Subcutaneous adipose tissue (tissue), 4 donors: Measurements from ENCODE around the gene NKD2. TPM values are rescaled to one million over a fixed set of nuclear protein-coding genes. Genes with fewer than 3 reads are reported as not detected.

Experiments
- total RNA-seq, 4 donors: library from RNA; depleted of rRNA; stranded (reverse); fragments of >200 nt; gene quantifications; one replicate each; pipeline ENCODE4 v1.1.0, GENCODE V29; 2016
- TF ChIP-seq, protein P1 (sequence below): fragments of 450-650 bp; IDR thresholded peaks from one replicate; pipeline ENCODE4 v1.5.1; 2016; ENCODE audit warnings: low read depth, mild to moderate bottlenecking, control low read depth, antibody characterized with exemption, moderate library complexity

NKD2 gene
- total RNA-seq, 4 donors from 2014 or later: 1.1 TPM; not detected in 3

- TF ChIP-seq, protein P1, sequence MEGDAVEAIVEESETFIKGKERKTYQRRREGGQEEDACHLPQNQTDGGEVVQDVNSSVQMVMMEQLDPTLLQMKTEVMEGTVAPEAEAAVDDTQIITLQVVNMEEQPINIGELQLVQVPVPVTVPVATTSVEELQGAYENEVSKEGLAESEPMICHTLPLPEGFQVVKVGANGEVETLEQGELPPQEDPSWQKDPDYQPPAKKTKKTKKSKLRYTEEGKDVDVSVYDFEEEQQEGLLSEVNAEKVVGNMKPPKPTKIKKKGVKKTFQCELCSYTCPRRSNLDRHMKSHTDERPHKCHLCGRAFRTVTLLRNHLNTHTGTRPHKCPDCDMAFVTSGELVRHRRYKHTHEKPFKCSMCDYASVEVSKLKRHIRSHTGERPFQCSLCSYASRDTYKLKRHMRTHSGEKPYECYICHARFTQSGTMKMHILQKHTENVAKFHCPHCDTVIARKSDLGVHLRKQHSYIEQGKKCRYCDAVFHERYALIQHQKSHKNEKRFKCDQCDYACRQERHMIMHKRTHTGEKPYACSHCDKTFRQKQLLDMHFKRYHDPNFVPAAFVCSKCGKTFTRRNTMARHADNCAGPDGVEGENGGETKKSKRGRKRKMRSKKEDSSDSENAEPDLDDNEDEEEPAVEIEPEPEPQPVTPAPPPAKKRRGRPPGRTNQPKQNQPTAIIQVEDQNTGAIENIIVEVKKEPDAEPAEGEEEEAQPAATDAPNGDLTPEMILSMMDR: no peak
Measured at GRCh38 chr5:1030801-1031271, 22.2 kb downstream of the NKD2 start.

DNA sequence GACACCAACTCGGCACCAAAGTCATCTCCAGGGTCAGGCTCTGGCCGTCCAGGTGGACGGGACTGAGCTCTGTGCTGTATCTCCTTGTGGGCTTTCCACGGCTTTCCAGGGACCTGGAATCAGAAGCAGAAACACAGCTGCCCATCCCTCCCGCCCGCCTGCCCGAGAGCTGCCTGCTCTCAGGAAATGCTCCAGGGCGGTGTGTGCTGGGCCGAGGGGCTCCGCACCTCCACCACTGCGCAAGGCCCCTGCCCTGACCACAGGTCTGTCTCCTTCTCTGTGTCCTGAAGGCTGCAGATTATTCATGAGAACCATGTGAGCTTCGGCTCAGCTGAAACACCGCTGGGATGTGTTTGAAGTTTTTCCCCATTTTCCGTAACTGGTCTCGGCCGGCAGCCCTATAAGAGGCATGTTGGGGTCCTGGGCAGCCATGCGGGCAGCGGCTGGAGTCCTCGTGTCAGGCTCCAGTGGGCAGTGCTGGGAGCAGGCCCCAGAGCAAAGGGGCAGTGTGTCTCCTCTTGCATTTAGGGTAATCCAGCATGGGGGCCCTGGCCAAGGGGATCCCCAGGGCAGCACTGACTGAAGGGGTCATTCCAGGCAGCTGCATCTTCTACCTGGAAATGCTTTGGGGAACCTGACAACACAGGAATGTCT, 22.8 kb downstream of the NKD2 start:
- TF ChIP-seq, protein P1: no peak

DNA sequence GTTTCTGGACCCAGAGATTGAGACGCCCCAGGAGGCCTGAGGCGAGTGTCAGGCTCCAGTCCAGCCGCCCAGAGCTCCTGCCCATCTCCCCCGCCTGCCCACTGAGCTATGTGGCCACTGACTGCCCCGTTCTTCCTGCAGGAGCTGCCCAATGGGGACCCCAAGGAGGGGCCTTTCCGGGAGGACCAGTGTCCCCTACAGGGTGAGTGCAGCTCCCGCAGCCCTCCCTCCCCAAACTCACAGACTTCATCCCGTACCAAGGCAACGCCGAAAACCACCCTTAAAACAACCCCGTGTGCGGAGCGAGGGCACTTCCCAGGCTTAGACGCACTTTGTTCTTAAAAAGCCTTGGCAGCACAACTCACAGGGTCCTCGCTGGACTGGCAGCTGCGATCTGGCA, 23.4 kb downstream of the NKD2 start:
- TF ChIP-seq, protein P1: no peak

DNA sequence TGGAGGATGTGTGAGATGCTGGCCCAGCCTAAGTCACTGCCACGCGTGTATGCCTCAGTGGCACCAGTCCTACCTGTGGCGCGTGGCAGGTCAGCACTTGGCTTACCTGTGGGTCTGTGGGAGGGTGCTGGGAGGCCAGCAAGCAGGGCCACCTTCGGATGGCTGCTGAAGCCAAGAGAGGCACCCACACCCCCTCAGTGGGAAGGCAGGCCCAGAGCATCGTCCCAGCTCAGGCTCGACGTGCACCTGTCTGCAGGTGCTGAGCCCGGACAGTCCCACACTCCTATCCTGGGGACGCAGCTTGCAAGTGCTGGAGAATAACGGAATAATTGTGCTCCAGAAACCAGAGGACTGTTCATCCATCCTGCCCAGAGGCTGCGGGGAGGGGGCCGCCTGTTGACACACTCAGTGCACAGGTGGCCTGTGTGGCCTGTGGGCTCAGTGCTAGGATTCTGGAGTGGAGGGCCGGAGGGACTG, 24.0 kb downstream of the NKD2 start:
- TF ChIP-seq, protein P1: no peak

DNA sequence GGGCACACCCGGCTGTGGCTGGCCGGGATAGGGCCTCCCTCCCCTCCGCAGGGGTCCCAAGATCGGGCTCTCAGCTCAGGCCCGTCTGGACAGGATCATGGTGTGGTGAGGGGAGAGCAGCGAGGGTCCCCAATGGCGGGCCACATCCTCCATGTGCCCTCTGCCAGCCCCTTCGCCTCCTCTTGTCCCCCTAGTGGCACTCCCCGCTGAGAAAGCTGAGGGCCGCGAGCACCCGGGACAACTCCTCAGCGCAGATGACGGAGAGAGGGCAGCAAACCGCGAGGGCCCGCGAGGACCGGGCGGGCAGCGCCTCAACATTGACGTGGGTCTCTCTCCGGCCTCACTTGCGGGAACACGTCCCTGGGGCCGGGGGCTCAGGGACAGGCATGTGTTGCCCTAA, 24.6 kb downstream of the NKD2 start:
- TF ChIP-seq, protein P1: no peak

GRCh38 chr5:1033606-1034420, 25.2 kb downstream of the NKD2 start:
- TF ChIP-seq, protein P1: no peak

DNA sequence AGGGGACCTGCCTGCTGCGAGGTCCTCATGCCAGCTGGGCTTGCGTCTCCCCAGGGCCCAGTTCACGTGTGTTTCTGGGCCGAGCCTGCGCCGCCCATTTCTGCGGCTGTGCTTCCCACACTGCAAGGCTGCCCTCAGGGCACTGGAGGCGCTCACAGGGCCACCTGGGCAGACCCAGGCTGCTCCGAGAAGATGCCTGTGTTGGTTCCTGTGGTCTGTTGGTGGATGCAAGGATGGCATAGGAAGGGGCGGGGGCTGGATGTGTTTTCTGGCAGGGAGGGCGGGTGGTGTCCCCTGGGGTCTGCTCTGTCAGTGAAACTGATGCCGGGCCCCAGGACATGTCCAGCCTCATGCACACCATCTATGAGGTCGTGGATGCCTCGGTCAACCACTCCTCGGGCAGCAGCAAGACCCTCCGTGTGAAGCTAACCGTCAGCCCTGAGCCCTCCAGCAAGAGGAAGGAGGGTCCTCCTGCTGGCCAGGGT, 25.9 kb downstream of the NKD2 start:
- TF ChIP-seq, protein P1: no peak
